ENCODE measurements around the gene ASCC2.
A peak's percentile ranks its signal among the peaks of the same experiment; 100 is the strongest.
"Not testable (repeated sequence)": the region's sequence is repeated elsewhere in the genome, so short reads cannot be mapped to it uniquely, and the experiment has no call there.

The ASCC2 gene

GRCh38 chr22:29830585-29830984 is 7.5 kb downstream of the ASCC2 start:
- H3K4me3 ChIP-seq (replicated peaks; ENCODE audit: low read depth, low read length) = no peak overlapping the region
- no peak for TF ChIP-seq CTCF (IDR thresholded peaks at IDR 0.05; ENCODE audit: low read length, missing control alignments)
- DNase-seq (ENCODE audit: low read depth) = no peak

- H3K4me3 ChIP-seq (replicated peaks; ENCODE audit: low read depth, low read length) = not testable (repeated sequence)
- DNase-seq (ENCODE audit: low read depth) = peak; percentile 92
Measured at GRCh38 chr22:29827726-29828125, 10.3 kb downstream of the ASCC2 start.

- no peak for TF ChIP-seq CTCF (IDR thresholded peaks at IDR 0.05; ENCODE audit: low read length, missing control alignments)
- no peak for DNase-seq (ENCODE audit: low read depth)
- H3K4me3 ChIP-seq (replicated peaks; ENCODE audit: low read depth, low read length) = no peak overlapping the region
Measured at GRCh38 chr22:29827091-29827490, 11.0 kb downstream of the ASCC2 start.

GRCh38 chr22:29825578-29825977 is 12.5 kb downstream of the ASCC2 start:
- no peak for TF ChIP-seq CTCF (IDR thresholded peaks at IDR 0.05; ENCODE audit: low read length, missing control alignments)
- no peak for DNase-seq (ENCODE audit: low read depth)
- H3K4me3 ChIP-seq (replicated peaks; ENCODE audit: low read depth, low read length) = no peak overlapping the region

GRCh38 chr22:29824677-29825076 is 13.4 kb downstream of the ASCC2 start:
- TF ChIP-seq CTCF (IDR thresholded peaks at IDR 0.05; ENCODE audit: low read length, missing control alignments) = no peak
- H3K4me3 ChIP-seq (replicated peaks; ENCODE audit: low read depth, low read length) = no peak overlapping the region
- DNase-seq (ENCODE audit: low read depth) = no peak

- H3K4me3 ChIP-seq (replicated peaks; ENCODE audit: low read depth, low read length) = no peak overlapping the region
- peak; percentile 100 for DNase-seq (ENCODE audit: low read depth)
- TF ChIP-seq CTCF (IDR thresholded peaks at IDR 0.05; ENCODE audit: low read length, missing control alignments) = no peak
Measured at GRCh38 chr22:29821291-29822016, 16.6 kb downstream of the ASCC2 start.

- no peak overlapping the region for H3K4me3 ChIP-seq (replicated peaks; ENCODE audit: low read depth, low read length)
- no peak for DNase-seq (ENCODE audit: low read depth)
- TF ChIP-seq CTCF (IDR thresholded peaks at IDR 0.05; ENCODE audit: low read length, missing control alignments) = no peak
Measured at GRCh38 chr22:29820961-29821290, 17.1 kb downstream of the ASCC2 start.

Data from fibroblast of pulmonary artery (primary cell).